Heart right ventricle (tissue), 16 donors: ENCODE measurements around the gene GEN1. TPM values are rescaled to one million over a fixed set of nuclear protein-coding genes. Genes with fewer than 3 reads are reported as not detected.
A peak's percentile ranks its signal among the peaks of the same experiment; 100 is the strongest.

Experiments
- ATAC-seq, 8 donors: fragments of 200-7000 bp; cut with Tn5 transposase; one replicate each; pipeline ENCODE4 v1.9.1; 2020; ENCODE audit warnings: mild to moderate bottlenecking in 8 of 8, moderate library complexity in 8 of 8, moderate number of reproducible peaks in 1 of 8
- DNase-seq, 2 donors: peaks; one replicate each; pipeline ENCODE4 v3.0.0-alpha.2; 2020
- H3K27ac ChIP-seq, 10 donors: fragments of 200-600 bp; sonication (generic) in 2 of 10; one replicate each; pipeline versions ENCODE4 v1.5.0 to v1.8.0; 2020 to 2022; ENCODE audit warnings: mild to moderate bottlenecking in 3 of 10
- H3K27me3 ChIP-seq, 7 donors: fragments of 200-600 bp; one replicate each; pipeline ENCODE4 v1.8.0; 2021 to 2022; ENCODE audit warnings: mild to moderate bottlenecking in 2 of 7
- H3K36me3 ChIP-seq, 9 donors: fragments of 200-600 bp; sonication (generic) in 1 of 9; one replicate each; pipeline versions ENCODE4 v1.5.0 to v1.8.0; 2020 to 2022; ENCODE audit warnings: mild to moderate bottlenecking in 2 of 9
- H3K4me1 ChIP-seq, 9 donors: fragments of 200-600 bp; sonication (generic) in 1 of 9; one replicate each; pipeline versions ENCODE4 v1.5.0 to v1.8.0; 2020 to 2022; ENCODE audit warnings: mild to moderate bottlenecking in 4 of 9
- H3K4me3 ChIP-seq, 10 donors: fragments of 200-600 bp; sonication (generic) in 2 of 10; one replicate each; pipeline versions ENCODE4 v1.5.0 to v1.8.0; 2020 to 2022; ENCODE audit warnings: mild to moderate bottlenecking in 7 of 10, moderate library complexity in 2 of 10
- H3K9me3 ChIP-seq, 11 donors: fragments of 200-600 bp in 10 of 11; sonication (generic) in 2 of 11; one replicate each; pipeline versions ENCODE4 v1.5.0 to v1.8.0; 2013 to 2022; ENCODE audit warnings: mild to moderate bottlenecking in 2 of 11, control low read depth in 1 of 11, moderate library complexity in 1 of 11
- WGBS, 2 donors: extraction: QIAGEN DNeasy Blood & Tissue Kit; methylation state at CpG; one replicate each; pipeline ENCODE4 v1.1.7; 2013; ENCODE audit warnings: inconsistent platforms in 1 of 2; 5-methylcytosine and 5-hydroxymethylcytosine counted together
- intact Hi-C, 10 donors: fragments of 100-400 bp; cut with DNase I; formaldehyde crosslinking; loops; one replicate each; pipeline versions ENCODE4 v1.11.1 to v1.14.2; 2022
- polyA plus RNA-seq, 2 donors: library from polyadenylated mRNA; stranded (reverse); fragments of 200-250 nt; gene quantifications; one replicate each; pipeline ENCODE4 v1.2.3, GENCODE V29; 2013
- total RNA-seq, 10 donors: library from RNA; stranded (reverse); fragmentation: NEBNext Ultra II Directional in 3 of 10; extraction: Animal tissue kit (Norgen Biotek cat#: 25700) in 3 of 10; gene quantifications; one replicate each; pipeline versions ENCODE4 v1.2.1 to v1.2.4, GENCODE V29; 2021 to 2023
- TF ChIP-seq, protein P1 (sequence below), 9 donors: fragments of 200-600 bp; sonication (generic) in 2 of 9; IDR thresholded peaks; one replicate each; pipeline versions ENCODE4 v1.5.0 to v1.8.0; 2021 to 2022; ENCODE audit warnings: antibody characterized with exemption in 9 of 9, mild to moderate bottlenecking in 5 of 9, moderate library complexity in 1 of 9
- donor health status: Arrhythmogenic right ventricular cardiomyopathy.
- donor health status: ischemic (EF 13 %, LVEDD 7.1; RV severe dilation, severe dysfunction).
- donor health status: healthy with polysubstance abuse.
- donor health status: DM: no; HTN: yes; CAD: no.
- donor health status: DM: no; HTN: no; CAD: no.
- donor health status: ischemic (EF 25% LVEDD 6.9; RV normal size, moderate dysfunction).
- donor health status: ischemic (EF 25% LVEDD 5.7; RV mildly dilated, moderate dysfunction).
- donor health status: healthy.
- donor health status: DM: yes; HTN: yes; CAD: no.
- donor health status: Ischemic cardiomyopathy.
- donor health status: ischemic (EF 35%, LVEDD 5.7; RV mildly dilated, moderate dysfunction).
- donor health status: nonischemic (EF 11% LVEDD 7.7; RV severe dilation, severe dysfunction).
- donor health status: DM: yes; HTN: yes; CAD: no.
- donor health status: PGD.
- donor health status: ischemic (EF 29% LVEDD 5.4; RV normal size, mild dysfunction).
- donor health status: nonischemic (EF 23%, LVEDD 6.1; RV moderate dilation, normal function).

GEN1 gene
- total and polyA plus RNA-seq, 12 donors, result 0.71 to 5.4 (median 3.8) TPM

DNA sequence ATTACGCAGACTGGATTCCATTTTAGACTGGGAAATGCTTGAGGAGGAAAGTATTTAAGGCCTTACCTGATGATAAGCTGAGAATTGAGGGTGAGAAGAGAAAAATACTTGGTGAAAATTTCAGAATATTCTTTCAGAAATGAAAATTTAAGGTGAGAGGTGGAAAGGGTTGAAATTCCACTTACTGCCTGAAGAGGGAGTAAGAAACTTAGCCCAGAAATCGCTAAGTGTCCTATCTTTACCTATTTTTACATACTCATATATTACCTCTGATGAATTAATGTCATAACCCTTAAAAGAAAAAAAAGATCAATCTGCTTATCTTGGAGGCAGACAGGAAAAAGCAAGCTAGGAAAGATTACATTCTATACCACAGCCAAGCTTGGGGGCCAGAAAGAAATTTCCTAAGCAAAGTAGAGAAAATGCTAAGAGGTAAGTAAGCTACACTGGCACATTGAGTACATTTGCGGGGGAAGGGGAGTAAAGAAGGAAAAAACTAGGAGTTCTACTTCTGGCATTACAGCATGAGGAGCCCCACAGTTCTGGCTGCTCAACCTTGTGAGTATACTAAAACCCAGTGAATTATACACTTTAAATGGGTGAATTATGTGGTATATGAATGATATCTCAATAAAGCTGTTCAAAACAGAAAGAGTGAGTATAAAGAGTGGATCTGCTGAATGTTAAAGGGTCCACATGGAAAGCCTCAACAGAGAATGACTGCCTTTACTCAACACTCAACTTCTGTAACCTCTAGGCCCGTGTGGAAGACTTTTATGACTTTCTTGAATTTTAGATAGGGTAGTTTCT, 34.2 kb upstream of the GEN1 start:
- 73 to 75% methylated on average over 4 of the region's 4 CpGs for WGBS, 2 donors
- Histone ChIP-seq H3K36me3 (peaks cover 0 to 100% (median 38%) of the 10 kb centered on the region in 9 donors), H3K27ac (no peak overlapping the region), H3K4me1 (no peaks in the 10 kb centered on the region), H3K4me3 (no peak overlapping the region), H3K9me3 (no peaks in the 10 kb centered on the region), H3K27me3 (no peaks in the 10 kb centered on the region)
- ATAC-seq (no peak), DNase-seq (no peak)
- TF ChIP-seq, protein P1, sequence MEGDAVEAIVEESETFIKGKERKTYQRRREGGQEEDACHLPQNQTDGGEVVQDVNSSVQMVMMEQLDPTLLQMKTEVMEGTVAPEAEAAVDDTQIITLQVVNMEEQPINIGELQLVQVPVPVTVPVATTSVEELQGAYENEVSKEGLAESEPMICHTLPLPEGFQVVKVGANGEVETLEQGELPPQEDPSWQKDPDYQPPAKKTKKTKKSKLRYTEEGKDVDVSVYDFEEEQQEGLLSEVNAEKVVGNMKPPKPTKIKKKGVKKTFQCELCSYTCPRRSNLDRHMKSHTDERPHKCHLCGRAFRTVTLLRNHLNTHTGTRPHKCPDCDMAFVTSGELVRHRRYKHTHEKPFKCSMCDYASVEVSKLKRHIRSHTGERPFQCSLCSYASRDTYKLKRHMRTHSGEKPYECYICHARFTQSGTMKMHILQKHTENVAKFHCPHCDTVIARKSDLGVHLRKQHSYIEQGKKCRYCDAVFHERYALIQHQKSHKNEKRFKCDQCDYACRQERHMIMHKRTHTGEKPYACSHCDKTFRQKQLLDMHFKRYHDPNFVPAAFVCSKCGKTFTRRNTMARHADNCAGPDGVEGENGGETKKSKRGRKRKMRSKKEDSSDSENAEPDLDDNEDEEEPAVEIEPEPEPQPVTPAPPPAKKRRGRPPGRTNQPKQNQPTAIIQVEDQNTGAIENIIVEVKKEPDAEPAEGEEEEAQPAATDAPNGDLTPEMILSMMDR (IDR thresholded peaks at IDR 0.05), result peak; percentile 71 to 85 (median 83)
- intact Hi-C loops, result loop anchor here in 9 of 10 donors (2.0 to 10.0 kb wide), 8 partner anchors 105 to 658 kb away; no protein-coding TSS in a partner anchor

DNA sequence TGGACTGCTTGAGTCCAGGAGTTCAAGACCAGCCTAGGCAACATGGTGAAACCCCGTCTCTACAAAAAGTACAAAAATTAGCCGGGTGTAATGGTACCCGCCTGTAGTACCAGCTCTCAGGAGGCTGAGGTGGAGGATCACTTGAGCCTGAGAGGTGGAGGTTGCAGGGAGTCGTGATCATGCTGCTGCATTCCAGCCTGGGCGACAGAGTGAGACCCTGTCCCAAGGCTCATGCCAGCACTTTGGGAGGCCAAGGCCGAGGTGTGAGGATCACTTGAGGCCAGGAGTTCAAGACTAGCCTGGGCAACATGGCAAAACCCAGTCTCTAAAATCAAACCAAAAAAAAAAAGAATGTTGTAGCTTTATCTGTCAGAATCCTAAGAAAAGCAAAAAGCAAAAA, 25.7 kb upstream of the GEN1 start:
- no peak for DNase-seq
- intact Hi-C loops, result loop anchor here in 4 of 10 donors (10.0 kb wide), 4 partner anchors 97 to 647 kb away; no protein-coding TSS in a partner anchor

DNA sequence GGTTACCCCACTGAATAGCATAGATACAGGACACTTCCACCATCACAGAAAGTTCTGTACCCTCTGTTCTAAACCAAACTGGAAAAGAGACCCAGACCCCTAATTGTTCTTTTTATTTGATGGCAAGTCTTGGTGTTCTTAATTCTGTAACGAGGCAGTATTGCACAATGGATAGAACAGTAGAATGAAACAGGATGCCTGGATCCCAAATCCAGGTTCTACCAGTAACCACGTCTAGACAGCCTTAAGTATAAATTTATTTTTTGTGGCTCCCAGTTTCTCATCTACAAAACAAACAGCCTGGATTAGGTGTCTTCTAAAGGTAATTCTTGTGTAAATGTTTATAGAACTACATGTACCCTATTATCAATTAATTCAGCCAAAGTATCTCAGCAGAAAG, 24.1 kb upstream of the GEN1 start:
- ATAC-seq (no peak), DNase-seq (no peak)
- Histone ChIP-seq H3K4me1 (no peaks in the 10 kb centered on the region), H3K36me3 (peaks cover 0 to 99% (median 40%) of the 10 kb centered on the region in 9 donors), H3K4me3 (no peak overlapping the region), H3K27me3 (no peaks in the 10 kb centered on the region), H3K9me3 (no peaks in the 10 kb centered on the region), H3K27ac (no peak overlapping the region)
- intact Hi-C loops, result loop anchor here in 5 of 10 donors (10.0 kb wide), 4 partner anchors 95 to 645 kb away; no protein-coding TSS in a partner anchor
- TF ChIP-seq, protein P1 (IDR thresholded peaks at IDR 0.05), result no peak
- WGBS, 2 donors, result 91 to 93% methylated on average over 2 of the region's 2 CpGs

More for the DNA sequence above, 25.7 kb upstream of the GEN1 start:
- WGBS, 2 donors, result 97% methylated on average over 6 of the region's 6 CpGs
- no peak for ATAC-seq
- no peaks in the 10 kb centered on the region for H3K4me1 ChIP-seq
- no peak overlapping the region for H3K27ac ChIP-seq
- no peak overlapping the region for H3K4me3 ChIP-seq
- peaks cover 0 to 99% (median 43%) of the 10 kb centered on the region in 9 donors for H3K36me3 ChIP-seq
- H3K27me3 ChIP-seq, result no peaks in the 10 kb centered on the region
- H3K9me3 ChIP-seq, result no peaks in the 10 kb centered on the region
- TF ChIP-seq, protein P1 (IDR thresholded peaks at IDR 0.05), result no peak

DNA sequence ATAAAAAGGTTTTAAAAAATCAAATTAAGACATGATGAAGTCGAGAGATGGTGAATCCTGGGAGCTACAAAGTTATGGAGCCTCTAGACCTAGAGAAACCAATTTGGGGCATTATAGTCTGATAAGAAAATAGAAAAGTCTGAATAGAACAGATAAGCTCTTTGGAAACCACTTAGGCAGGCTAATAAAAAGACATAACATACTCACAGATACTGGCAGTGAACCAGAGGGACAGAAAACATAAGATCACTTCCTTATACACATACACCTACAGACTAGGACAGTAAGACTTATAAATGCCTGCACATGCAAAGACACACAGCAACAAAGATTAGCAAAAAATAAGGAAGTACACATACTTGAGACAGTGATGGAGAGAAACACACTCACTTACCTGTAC, 20.3 kb upstream of the GEN1 start:
- no peak for ATAC-seq
- TF ChIP-seq, protein P1 (IDR thresholded peaks at IDR 0.05), result no peak
- Histone ChIP-seq H3K4me1 (peaks cover 0 to 18% (median 0%) of the 10 kb centered on the region in 9 donors), H3K27me3 (no peaks in the 10 kb centered on the region), H3K9me3 (no peaks in the 10 kb centered on the region), H3K36me3 (peaks cover 0 to 99% (median 34%) of the 10 kb centered on the region in 9 donors), H3K4me3 (no peak overlapping the region), H3K27ac (no peak overlapping the region)
- intact Hi-C loops, result loop anchor here in 1 of 10 donors (10.0 kb wide), 1 partner anchor 101 kb away; no protein-coding TSS in a partner anchor
- 84 to 86% methylated on average over 1 of the region's 1 CpG for WGBS, 2 donors
- no peak for DNase-seq
